Astrocyte of the cerebellum (primary cell): ENCODE results near the gene CHN2.

ENCODE experiments used
- DNase-seq: peaks from one replicate; pipeline ENCODE4 v3.0.0-alpha.2; 2011; ENCODE audit warnings: low read depth
- H3K4me3 ChIP-seq: 2 replicates; pipeline ENCODE4 v1.5.1; 2011; ENCODE audit warnings: mild to moderate bottlenecking, low read depth, low read length, moderate library complexity
- CTCF ChIP-seq: IDR thresholded peaks from 2 replicates; pipeline ENCODE4 v1.5.1; 2012; ENCODE audit warnings: low read length, low read depth, moderate library complexity, mild to moderate bottlenecking; ENCODE audit errors: missing control alignments
- in situ Hi-C: cut with HindIII; loops from 2 replicates; pipeline ENCODE4 v1.10.0; 2017; ENCODE audit warnings: low sequenced_read_pairs

The CHN2 gene

GRCh38 chr7:29184599-29184998 lies 10.0 kb upstream of the CHN2 start:
- in situ Hi-C loops: no loop called here
- no peak overlapping the region for H3K4me3 ChIP-seq
- TF ChIP-seq CTCF: no peak
- no peak for DNase-seq

GRCh38 chr7:29185613-29186012 lies 9.0 kb upstream of the CHN2 start:
- no peak for TF ChIP-seq CTCF
- H3K4me3 ChIP-seq: no peak overlapping the region
- in situ Hi-C loops: no loop called here
- DNase-seq: no peak

GRCh38 chr7:29189743-29190201 lies 4.8 kb upstream of the CHN2 start:
- no peak overlapping the region for H3K4me3 ChIP-seq
- peak; percentile 93 for TF ChIP-seq CTCF
- DNase-seq: no peak
- in situ Hi-C loops: no loop called here

GRCh38 chr7:29190349-29191045 lies 4.1 kb upstream of the CHN2 start:
- in situ Hi-C loops: no loop called here
- no peak for TF ChIP-seq CTCF
- no peak for DNase-seq
- no peak overlapping the region for H3K4me3 ChIP-seq

GRCh38 chr7:29192323-29192722 lies 2.3 kb upstream of the CHN2 start:
- no peak for DNase-seq
- no peak overlapping the region for H3K4me3 ChIP-seq
- no peak for TF ChIP-seq CTCF
- in situ Hi-C loops: no loop called here

- TF ChIP-seq CTCF: no peak
- in situ Hi-C loops: no loop called here
- no peak overlapping the region for H3K4me3 ChIP-seq
- no peak for DNase-seq
Observed at GRCh38 chr7:29192811-29193210, 1.8 kb upstream of the CHN2 start.
